D721Med (cell line): Measurements from ENCODE around the gene CYSTM1.

Experiments used
- DNase-seq: peaks from one replicate; pipeline ENCODE4 v3.0.0; 2011; ENCODE audit warnings: low spot score; ENCODE audit not compliant: insufficient read length
- FAIRE-seq: peaks from 2 replicates; lab custom pipeline; 2011; peaks lifted over from hg19 to GRCh38; lab: Jason Lieb, UNC
- TF ChIP-seq, protein P1 (sequence below): IDR thresholded peaks from 2 replicates; pipeline ENCODE4 v1.5.1; 2012; ENCODE audit warnings: mild to moderate bottlenecking, control low read depth; ENCODE audit not compliant: insufficient read depth; ENCODE audit errors: missing control alignments

Gene CYSTM1

DNA sequence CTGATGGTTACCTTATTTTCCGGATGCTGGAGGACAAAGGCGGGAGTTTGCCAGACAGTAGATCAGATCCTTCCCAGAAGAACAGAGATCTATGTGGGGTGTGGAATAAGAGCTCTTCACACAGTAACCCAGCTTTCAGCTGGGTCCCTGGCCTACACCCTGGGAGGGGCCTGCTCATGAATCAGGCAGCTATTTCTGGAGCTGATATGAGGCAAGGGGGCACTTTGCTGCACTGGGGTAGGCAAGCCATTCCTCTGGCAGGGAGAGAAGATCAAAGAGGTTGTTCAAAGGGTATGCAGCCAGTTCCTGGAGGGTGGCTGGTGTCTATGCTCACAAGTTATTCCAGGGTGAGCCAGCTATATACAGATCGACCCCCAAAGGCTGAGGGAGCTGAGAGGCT is 48.6 kb downstream of the CYSTM1 start:
- no peak for FAIRE-seq
- DNase-seq: no peak
- TF ChIP-seq, protein P1, sequence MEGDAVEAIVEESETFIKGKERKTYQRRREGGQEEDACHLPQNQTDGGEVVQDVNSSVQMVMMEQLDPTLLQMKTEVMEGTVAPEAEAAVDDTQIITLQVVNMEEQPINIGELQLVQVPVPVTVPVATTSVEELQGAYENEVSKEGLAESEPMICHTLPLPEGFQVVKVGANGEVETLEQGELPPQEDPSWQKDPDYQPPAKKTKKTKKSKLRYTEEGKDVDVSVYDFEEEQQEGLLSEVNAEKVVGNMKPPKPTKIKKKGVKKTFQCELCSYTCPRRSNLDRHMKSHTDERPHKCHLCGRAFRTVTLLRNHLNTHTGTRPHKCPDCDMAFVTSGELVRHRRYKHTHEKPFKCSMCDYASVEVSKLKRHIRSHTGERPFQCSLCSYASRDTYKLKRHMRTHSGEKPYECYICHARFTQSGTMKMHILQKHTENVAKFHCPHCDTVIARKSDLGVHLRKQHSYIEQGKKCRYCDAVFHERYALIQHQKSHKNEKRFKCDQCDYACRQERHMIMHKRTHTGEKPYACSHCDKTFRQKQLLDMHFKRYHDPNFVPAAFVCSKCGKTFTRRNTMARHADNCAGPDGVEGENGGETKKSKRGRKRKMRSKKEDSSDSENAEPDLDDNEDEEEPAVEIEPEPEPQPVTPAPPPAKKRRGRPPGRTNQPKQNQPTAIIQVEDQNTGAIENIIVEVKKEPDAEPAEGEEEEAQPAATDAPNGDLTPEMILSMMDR: no peak

- TF ChIP-seq, protein P1: no peak
- no peak for FAIRE-seq
- DNase-seq: no peak
These were observed 49.7 kb downstream of the CYSTM1 start for GRCh38 chr5:140224658-140225057.

DNA sequence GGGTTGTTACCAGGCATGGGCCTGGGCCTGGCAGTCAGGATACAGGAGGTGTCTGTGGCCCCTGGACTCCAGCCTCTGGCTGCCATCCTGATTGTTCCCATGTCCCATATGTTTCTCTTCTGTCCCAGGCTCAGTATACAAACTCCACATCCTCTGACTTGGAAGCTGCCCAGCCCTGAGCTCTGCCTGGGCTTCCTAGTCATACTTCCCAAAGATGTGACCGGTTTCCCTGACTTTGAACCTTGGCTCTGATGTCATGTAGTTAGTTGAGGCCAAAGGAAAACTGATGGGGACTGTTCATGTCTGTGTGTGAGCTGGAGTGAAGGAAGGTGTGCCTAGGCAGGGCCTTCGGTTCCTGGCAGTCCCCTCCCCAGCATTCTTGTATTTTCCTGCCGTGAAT is 50.4 kb downstream of the CYSTM1 start:
- DNase-seq (no peak), FAIRE-seq (no peak)
- TF ChIP-seq, protein P1: no peak

GRCh38 chr5:140227046-140227445 is 52.1 kb downstream of the CYSTM1 start:
- FAIRE-seq (no peak), DNase-seq (no peak)
- TF ChIP-seq, protein P1: no peak

DNA sequence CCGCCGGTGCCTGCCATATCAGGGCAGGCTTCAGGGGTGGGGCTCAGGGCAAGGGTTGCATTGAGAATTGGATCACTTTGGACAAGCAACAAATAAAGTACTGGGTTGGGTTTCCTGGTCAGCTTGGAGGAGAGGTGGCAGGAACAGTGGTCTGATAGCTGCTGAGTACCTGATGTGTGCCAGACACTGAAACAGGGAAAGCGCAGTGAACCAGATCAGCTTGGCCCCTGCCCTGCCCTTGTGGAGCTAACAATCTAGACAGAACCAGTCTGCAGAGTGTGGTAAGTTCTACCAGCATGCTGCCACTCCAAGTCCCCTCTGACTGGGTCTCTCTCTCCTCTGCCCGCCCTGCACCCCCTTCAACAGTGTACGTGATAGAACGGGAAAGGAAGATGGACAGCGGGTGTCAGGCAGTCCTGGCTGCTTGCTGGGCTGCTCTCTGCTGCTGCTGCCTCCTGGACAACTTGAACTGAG is 53.4 kb downstream of the CYSTM1 start:
- DNase-seq (no peak), FAIRE-seq (no peak)
- TF ChIP-seq, protein P1: no peak

GRCh38 chr5:140230373-140230772 is 55.4 kb downstream of the CYSTM1 start:
- no peak for DNase-seq
- no peak for FAIRE-seq
- TF ChIP-seq, protein P1: no peak

- no peak for FAIRE-seq
- TF ChIP-seq, protein P1: no peak
- DNase-seq: no peak
These were observed 57.7 kb downstream of the CYSTM1 start for GRCh38 chr5:140232731-140233130.
